ENCODE results near the gene TMC8.

DNA sequence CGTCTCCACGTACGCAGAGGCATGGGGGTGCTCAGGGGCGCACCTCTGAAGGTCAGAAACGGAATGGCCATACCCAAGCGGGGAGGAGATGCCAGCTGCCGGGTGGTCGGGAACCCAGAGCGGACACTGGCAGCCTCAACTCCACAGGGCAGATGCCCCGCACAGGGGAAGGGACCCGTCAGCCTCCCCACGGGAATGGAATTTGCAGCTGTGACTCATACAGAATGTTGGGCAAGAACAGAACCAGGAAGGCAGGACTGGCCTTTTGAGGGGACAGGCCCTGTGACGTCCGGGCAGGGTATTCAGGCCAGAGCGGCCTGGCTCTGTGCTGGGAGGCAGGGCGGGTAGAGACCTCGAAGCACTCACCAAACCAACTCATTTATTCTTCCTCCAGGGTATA lies 48.8 kb downstream of the TMC8 start:
- TF ChIP-seq GATA2 (IDR thresholded peaks at IDR 0.05; ENCODE audit: low read depth, low read length) (no peak), GATA3 (IDR thresholded peaks at IDR 0.05; ENCODE audit: low read depth, low read length) (no peak)
